Tibial artery (tissue), 4 donors: ENCODE results near the gene PTPRN2.

Source experiments
- DNase-seq, 2 donors: peaks; one replicate each; pipeline ENCODE4 v3.0.0-alpha.2; 2019
- H3K27ac ChIP-seq, 2 donors: fragments of 200-600 bp; sonication (generic) in 1 of 2; 1 replicate in 1 of 2; 2 replicates in 1 of 2; pipeline ENCODE4 v1.5.1; 2018 to 2019; ENCODE audit warnings: mild to moderate bottlenecking in 1 of 2
- H3K27me3 ChIP-seq, 2 donors: fragments of 200-600 bp; sonication (generic) in 1 of 2; one replicate each; pipeline versions ENCODE4 v1.5.1 to v1.6.0; 2016 to 2019
- H3K36me3 ChIP-seq, 3 donors: fragments of 200-600 bp; sonication (generic) in 2 of 3; one replicate each; pipeline ENCODE4 v1.5.1; 2016 to 2019; ENCODE audit warnings: mild to moderate bottlenecking in 2 of 3
- H3K4me1 ChIP-seq, 4 donors: fragments of 200-600 bp; sonication (generic) in 2 of 4; 1 replicate in 3 of 4; 2 replicates in 1 of 4; pipeline ENCODE4 v1.5.1; 2016 to 2019
- H3K4me3 ChIP-seq, 2 donors: fragments of 200-600 bp; sonication (generic) in 1 of 2; 1 replicate in 1 of 2; 2 replicates in 1 of 2; pipeline ENCODE4 v1.5.1; 2018 to 2019; ENCODE audit warnings: mild to moderate bottlenecking in 2 of 2
- H3K9me3 ChIP-seq, 3 donors: fragments of 200-600 bp; sonication (generic) in 1 of 3; one replicate each; pipeline ENCODE4 v1.5.1; 2016 to 2019
- intact Hi-C: fragments of 100-400 bp; cut with DNase I; formaldehyde crosslinking; loops from one replicate; pipeline ENCODE4 v1.15.0; 2023; ENCODE audit warnings: low total_unique reads
- TF ChIP-seq, protein P1 (sequence below), 2 experiments: fragments of 200-600 bp in 1 of 2; fragments of 450-650 bp in 1 of 2; IDR thresholded peaks; one replicate each; pipeline ENCODE4 v1.5.1; 2017 to 2019; ENCODE audit warnings: antibody characterized with exemption in 2 of 2, mild to moderate bottlenecking in 1 of 2, moderate library complexity in 1 of 2

The PTPRN2 gene

DNA sequence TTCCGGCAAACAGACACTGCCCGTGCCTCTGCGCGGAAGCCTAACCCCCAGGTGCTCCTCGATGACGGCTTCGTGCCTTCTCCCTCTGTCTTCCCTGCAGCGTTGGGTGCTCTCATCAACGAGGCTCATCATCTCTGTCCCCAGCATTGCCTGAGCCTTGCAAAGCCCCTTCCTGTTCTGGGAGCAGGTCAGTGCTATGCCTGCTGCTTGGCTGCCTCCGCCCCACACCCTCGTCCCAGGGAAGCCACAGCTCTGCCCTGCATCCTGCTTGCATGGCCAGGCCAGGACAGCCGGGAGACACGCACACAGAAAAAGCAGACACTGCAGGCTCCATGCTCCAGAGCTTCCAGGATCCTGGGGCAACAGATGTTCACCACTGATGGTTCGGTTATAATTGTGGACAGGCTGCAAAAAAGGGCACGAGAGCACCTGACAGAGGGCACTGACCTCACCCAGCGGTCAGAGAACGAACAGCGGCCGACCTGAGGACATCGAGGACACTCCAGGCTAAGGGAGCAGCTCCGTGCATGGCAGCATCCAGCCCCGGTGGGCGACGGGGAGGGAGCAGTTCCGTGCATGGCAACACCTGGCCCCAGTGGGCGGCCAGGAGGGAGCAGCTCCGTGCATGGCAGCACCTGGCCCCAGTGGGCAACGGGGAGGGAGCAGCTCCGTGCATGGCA lies 265.5 kb downstream of the PTPRN2 start:
- TF ChIP-seq, protein P1, sequence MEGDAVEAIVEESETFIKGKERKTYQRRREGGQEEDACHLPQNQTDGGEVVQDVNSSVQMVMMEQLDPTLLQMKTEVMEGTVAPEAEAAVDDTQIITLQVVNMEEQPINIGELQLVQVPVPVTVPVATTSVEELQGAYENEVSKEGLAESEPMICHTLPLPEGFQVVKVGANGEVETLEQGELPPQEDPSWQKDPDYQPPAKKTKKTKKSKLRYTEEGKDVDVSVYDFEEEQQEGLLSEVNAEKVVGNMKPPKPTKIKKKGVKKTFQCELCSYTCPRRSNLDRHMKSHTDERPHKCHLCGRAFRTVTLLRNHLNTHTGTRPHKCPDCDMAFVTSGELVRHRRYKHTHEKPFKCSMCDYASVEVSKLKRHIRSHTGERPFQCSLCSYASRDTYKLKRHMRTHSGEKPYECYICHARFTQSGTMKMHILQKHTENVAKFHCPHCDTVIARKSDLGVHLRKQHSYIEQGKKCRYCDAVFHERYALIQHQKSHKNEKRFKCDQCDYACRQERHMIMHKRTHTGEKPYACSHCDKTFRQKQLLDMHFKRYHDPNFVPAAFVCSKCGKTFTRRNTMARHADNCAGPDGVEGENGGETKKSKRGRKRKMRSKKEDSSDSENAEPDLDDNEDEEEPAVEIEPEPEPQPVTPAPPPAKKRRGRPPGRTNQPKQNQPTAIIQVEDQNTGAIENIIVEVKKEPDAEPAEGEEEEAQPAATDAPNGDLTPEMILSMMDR (IDR thresholded peaks at IDR 0.05) = no peak
- Histone ChIP-seq H3K9me3 (peaks cover 0 to 3% (median 0%) of the 10 kb centered on the region in 3 donors), H3K4me1 (no peaks in the 10 kb centered on the region), H3K4me3 (no peak overlapping the region), H3K36me3 (no peaks in the 10 kb centered on the region), H3K27me3 (peaks cover 0 to 30% of the 10 kb centered on the region in 2 donors), H3K27ac (no peak overlapping the region)
- intact Hi-C loops = no loop called here
- no peak for DNase-seq

DNA sequence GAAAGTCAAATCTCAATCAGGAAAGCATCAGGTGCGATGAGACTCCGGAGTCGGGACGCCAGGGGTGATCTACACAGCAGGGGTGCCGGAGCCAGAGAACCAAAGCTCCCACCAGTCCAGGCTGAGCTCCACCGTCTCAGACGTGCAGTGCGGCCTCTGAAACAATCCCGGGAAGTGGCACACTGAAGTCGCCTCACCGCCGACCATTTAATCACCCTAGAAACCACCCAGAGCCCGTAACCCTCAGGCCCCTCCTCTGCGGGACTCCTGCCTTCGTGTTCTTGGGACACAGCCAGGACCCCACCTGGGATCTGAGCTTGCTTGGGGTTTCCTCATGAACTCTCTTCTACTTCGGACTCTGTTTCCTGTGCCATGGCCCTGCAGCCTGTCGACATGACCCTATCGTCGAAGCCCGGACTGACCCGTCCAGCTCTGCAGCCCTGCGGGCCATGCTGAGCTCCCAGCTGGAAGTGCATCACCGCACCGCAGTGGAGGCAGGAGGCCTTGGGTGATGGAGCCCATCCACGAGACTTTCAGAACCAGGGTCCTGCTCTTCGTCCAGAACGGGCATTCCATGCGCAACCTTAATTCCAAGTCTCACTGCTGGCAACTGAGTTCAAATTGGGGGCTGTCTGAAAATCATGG lies 266.4 kb downstream of the PTPRN2 start:
- peaks cover 0 to 35% of the 10 kb centered on the region in 2 donors for H3K27me3 ChIP-seq
- intact Hi-C loops = no loop called here
- H3K4me3 ChIP-seq = no peak overlapping the region
- H3K27ac ChIP-seq = no peak overlapping the region
- TF ChIP-seq, protein P1 (IDR thresholded peaks at IDR 0.05) = no peak
- H3K36me3 ChIP-seq = no peaks in the 10 kb centered on the region
- no peak for DNase-seq
- H3K9me3 ChIP-seq = peaks cover 0 to 3% (median 0%) of the 10 kb centered on the region in 3 donors
- H3K4me1 ChIP-seq = no peaks in the 10 kb centered on the region

- peaks cover 0 to 30% of the 10 kb centered on the region in 2 donors for H3K27me3 ChIP-seq
Measured at GRCh38 chr7:158320328-158320727, 267.3 kb downstream of the PTPRN2 start.

GRCh38 chr7:158318511-158318913 lies 269.1 kb downstream of the PTPRN2 start:
- DNase-seq = no peak
- H3K4me3 ChIP-seq = no peak overlapping the region
- TF ChIP-seq, protein P1 (IDR thresholded peaks at IDR 0.05) = no peak
- peaks cover 0 to 3% (median 0%) of the 10 kb centered on the region in 3 donors for H3K9me3 ChIP-seq
- no peaks in the 10 kb centered on the region for H3K36me3 ChIP-seq
- no peaks in the 10 kb centered on the region for H3K4me1 ChIP-seq
- H3K27me3 ChIP-seq = peaks cover 0 to 25% of the 10 kb centered on the region in 2 donors
- no peak overlapping the region for H3K27ac ChIP-seq
- intact Hi-C loops = no loop called here

More at GRCh38 chr7:158320328-158320727, 267.3 kb downstream of the PTPRN2 start:
- TF ChIP-seq, protein P1 (IDR thresholded peaks at IDR 0.05) = no peak
- H3K4me1 ChIP-seq = no peaks in the 10 kb centered on the region
- H3K9me3 ChIP-seq = peaks cover 0 to 3% (median 0%) of the 10 kb centered on the region in 3 donors
- DNase-seq = no peak
- no peak overlapping the region for H3K27ac ChIP-seq
- intact Hi-C loops = no loop called here
- H3K4me3 ChIP-seq = no peak overlapping the region
- no peaks in the 10 kb centered on the region for H3K36me3 ChIP-seq

GRCh38 chr7:158317238-158318205 lies 270.1 kb downstream of the PTPRN2 start:
- intact Hi-C loops = no loop called here
- Histone ChIP-seq H3K36me3 (no peaks in the 10 kb centered on the region), H3K4me1 (no peaks in the 10 kb centered on the region), H3K4me3 (no peak overlapping the region), H3K9me3 (peaks cover 0 to 3% (median 0%) of the 10 kb centered on the region in 3 donors), H3K27ac (no peak overlapping the region), H3K27me3 (peaks cover 0 to 17% of the 10 kb centered on the region in 2 donors)
- DNase-seq = no peak
- TF ChIP-seq, protein P1 (IDR thresholded peaks at IDR 0.05) = no peak
